GM23248 (cell line): Measurements from ENCODE around the gene SERPINA4.

Source experiments
- EZH2 ChIP-seq: fragments of 200-600 bp; sonication (generic); IDR thresholded peaks from 2 replicates; pipeline ENCODE4 v1.6.1; 2018; ENCODE audit warnings: antibody characterized with exemption, mild to moderate bottlenecking; ENCODE audit not compliant: insufficient read depth, poor library complexity, severe bottlenecking
- EZH2phosphoT487 ChIP-seq: fragments of 200-600 bp; sonication (generic); IDR thresholded peaks from 2 replicates; pipeline ENCODE4 v1.6.1; 2018; ENCODE audit warnings: antibody characterized with exemption, moderate library complexity, mild to moderate bottlenecking, low read depth; ENCODE audit not compliant: insufficient read depth

- TF ChIP-seq EZH2phosphoT487 (no peak), EZH2 (no peak)
Observed at GRCh38 chr14:94582199-94582750, 21.0 kb downstream of the SERPINA4 start.
